Body of pancreas (tissue), 4 donors: Measurements from ENCODE around the gene RAB1B. TPM values are rescaled to one million over a fixed set of nuclear protein-coding genes. Genes with fewer than 3 reads are reported as not detected.
A peak's percentile ranks its signal among the peaks of the same experiment; 100 is the strongest.

Source experiments
- ATAC-seq: fragments of 150-250 bp; one replicate; pipeline ENCODE4 v1.9.1; 2016
- DNase-seq, 4 donors: peaks; one replicate each; pipeline ENCODE4 v3.0.0-alpha.2; 2019
- H3K27ac ChIP-seq, 4 donors: fragments of 200-600 bp; sonication (generic); 1 replicate in 3 of 4; 2 replicates in 1 of 4; pipeline versions ENCODE4 v1.5.1 to v1.6.1; 2016 to 2019; ENCODE audit warnings: mild to moderate bottlenecking in 1 of 4, mixed read lengths in 1 of 4, moderate library complexity in 1 of 4
- H3K27me3 ChIP-seq, 2 donors: fragments of 200-600 bp; sonication (generic); one replicate each; pipeline ENCODE4 v1.6.0; 2016; ENCODE audit warnings: mild to moderate bottlenecking in 1 of 2
- H3K36me3 ChIP-seq, 2 donors: fragments of 200-600 bp; sonication (generic); replicated peaks in 1 of 2; 2 replicates each; pipeline ENCODE4 v1.5.1; 2016; ENCODE audit warnings: low read depth in 2 of 2; ENCODE audit not compliant: insufficient read depth in 1 of 2
- H3K4me1 ChIP-seq: fragments of 200-600 bp; sonication (generic); one replicate; pipeline ENCODE4 v1.6.0; 2016
- H3K4me3 ChIP-seq, 2 donors: fragments of 200-600 bp; sonication (generic); 1 replicate in 1 of 2; 2 replicates in 1 of 2; pipeline ENCODE4 v1.5.1; 2016 to 2019
- H3K9me3 ChIP-seq, 3 donors: fragments of 200-600 bp; sonication (generic); 1 replicate in 2 of 3; 2 replicates in 1 of 3; pipeline ENCODE4 v1.5.1; 2016
- POLR2A ChIP-seq, 3 donors: fragments of 450-650 bp; IDR thresholded peaks; one replicate each; pipeline ENCODE4 v1.6.1; 2016; ENCODE audit warnings: antibody characterized with exemption in 3 of 3, mild to moderate bottlenecking in 2 of 3
- WGBS, 2 donors: methylation state at CpG; one replicate each; pipeline ENCODE4 v1.1.5; 2017; 5-methylcytosine and 5-hydroxymethylcytosine counted together
- intact Hi-C: fragments of 100-400 bp; cut with DNase I; formaldehyde crosslinking; loops from one replicate; pipeline ENCODE4 v1.15.1; 2023
- total RNA-seq, 2 donors: library from RNA; depleted of rRNA; stranded (reverse); fragments of >200 nt; gene quantifications; one replicate each; pipeline ENCODE4 v1.1.0, GENCODE V29; 2016
- TF ChIP-seq, protein P1 (sequence below), 7 experiments: fragments of 450-650 bp in 4 of 7; fragments of 200-600 bp in 3 of 7; sonication (generic) in 3 of 7; IDR thresholded peaks; one replicate each; pipeline ENCODE4 v1.5.1; 2016 to 2019; ENCODE audit warnings: antibody characterized with exemption in 7 of 7

Gene RAB1B
- total RNA-seq, 2 donors from 2014 or later = 67.7 to 74.5 TPM

DNA sequence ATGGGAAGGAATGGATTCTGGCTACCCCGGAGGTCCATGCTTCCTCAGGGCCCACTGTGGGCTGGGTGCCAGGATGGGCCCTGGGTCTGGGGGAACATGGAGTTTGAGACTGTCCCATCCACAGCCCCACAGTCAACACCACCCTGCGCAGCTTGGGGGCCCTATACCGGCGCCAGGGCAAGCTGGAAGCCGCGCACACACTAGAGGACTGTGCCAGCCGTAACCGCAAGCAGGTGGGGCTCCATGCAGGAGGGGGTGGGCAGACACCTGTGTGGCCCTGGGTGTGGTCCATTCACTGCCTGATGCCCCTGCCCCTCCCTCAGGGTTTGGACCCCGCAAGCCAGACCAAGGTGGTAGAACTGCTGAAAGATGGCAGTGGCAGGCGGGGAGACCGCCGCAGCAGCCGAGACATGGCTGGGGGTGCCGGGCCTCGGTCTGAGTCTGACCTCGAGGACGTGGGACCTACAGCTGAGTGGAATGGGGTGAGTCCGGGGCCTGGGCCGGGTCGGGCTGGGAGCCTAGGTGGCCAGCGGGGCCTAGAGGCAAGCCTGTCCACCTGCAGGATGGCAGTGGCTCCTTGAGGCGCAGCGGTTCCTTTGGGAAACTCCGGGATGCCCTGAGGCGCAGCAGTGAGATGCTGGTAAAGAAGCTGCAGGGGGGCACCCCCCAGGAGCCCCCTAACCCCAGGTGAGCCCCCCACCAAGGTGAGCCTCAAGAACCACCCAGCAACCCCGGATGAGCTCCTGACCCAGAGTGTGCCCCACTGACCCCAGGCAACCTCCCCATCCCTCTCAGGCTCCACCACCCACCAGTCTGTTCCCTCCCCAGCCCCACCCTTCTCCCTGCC lies 2.7 kb upstream of the RAB1B start:
- TF ChIP-seq POLR2A (IDR thresholded peaks at IDR 0.05) = no peak
- TF ChIP-seq, protein P1, sequence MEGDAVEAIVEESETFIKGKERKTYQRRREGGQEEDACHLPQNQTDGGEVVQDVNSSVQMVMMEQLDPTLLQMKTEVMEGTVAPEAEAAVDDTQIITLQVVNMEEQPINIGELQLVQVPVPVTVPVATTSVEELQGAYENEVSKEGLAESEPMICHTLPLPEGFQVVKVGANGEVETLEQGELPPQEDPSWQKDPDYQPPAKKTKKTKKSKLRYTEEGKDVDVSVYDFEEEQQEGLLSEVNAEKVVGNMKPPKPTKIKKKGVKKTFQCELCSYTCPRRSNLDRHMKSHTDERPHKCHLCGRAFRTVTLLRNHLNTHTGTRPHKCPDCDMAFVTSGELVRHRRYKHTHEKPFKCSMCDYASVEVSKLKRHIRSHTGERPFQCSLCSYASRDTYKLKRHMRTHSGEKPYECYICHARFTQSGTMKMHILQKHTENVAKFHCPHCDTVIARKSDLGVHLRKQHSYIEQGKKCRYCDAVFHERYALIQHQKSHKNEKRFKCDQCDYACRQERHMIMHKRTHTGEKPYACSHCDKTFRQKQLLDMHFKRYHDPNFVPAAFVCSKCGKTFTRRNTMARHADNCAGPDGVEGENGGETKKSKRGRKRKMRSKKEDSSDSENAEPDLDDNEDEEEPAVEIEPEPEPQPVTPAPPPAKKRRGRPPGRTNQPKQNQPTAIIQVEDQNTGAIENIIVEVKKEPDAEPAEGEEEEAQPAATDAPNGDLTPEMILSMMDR (IDR thresholded peaks at IDR 0.05) = no peak
- intact Hi-C loops = no loop called here
- DNase-seq = no peak
- ATAC-seq = no peak
- WGBS, 2 donors = 92 to 100% methylated on average over 4 to 26 of the region's 26 CpGs
- peaks cover 0 to 7% of the 10 kb centered on the region in 2 donors for H3K36me3 ChIP-seq
- peaks cover 28% of the 10 kb centered on the region for H3K4me1 ChIP-seq
- no peaks in the 10 kb centered on the region for H3K27me3 ChIP-seq
- no peak overlapping the region for H3K27ac ChIP-seq
- no peak overlapping the region for H3K4me3 ChIP-seq
- H3K9me3 ChIP-seq = no peaks in the 10 kb centered on the region

DNA sequence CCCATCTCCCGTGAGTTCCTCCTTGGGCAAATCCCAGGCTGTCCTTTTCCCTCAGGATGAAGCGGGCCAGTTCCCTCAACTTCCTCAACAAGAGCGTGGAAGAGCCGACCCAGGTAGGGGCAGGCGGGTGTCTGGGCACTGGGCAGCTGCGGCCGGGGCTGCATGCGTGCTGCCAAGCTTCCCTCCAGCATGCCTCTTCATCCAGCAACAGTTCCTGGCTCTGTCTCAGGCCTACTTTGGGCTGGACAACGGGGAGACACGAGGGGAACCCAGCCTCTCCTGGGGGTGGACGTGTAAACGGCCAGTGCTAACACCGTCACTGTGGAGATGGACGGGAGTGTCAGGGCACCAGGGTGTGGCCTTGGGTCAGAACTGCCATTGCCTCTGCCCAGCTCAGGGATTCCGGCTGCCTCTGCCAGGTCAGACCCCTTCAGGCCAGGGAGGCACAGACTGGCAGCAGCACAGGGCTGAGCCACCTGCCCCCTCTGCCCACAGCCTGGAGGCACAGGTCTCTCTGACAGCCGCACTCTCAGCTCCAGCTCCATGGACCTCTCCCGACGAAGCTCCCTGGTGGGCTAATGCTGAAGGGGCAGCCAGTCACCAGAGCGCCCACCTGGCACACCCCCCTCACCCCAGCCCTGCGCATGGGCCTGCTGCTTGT lies 1.9 kb upstream of the RAB1B start:
- H3K4me3 ChIP-seq = no peak overlapping the region
- DNase-seq (no peak), ATAC-seq (no peak)
- TF ChIP-seq, protein P1 (IDR thresholded peaks at IDR 0.05) = no peak
- TF ChIP-seq POLR2A (IDR thresholded peaks at IDR 0.05) = no peak
- peaks cover 0 to 7% of the 10 kb centered on the region in 2 donors for H3K36me3 ChIP-seq
- peak overlapping the region in 1 of 4 donors; percentile 89 for H3K27ac ChIP-seq
- H3K4me1 ChIP-seq = peaks cover 28% of the 10 kb centered on the region
- 86 to 87% methylated on average over 15 to 20 of the region's 20 CpGs for WGBS, 2 donors
- no peaks in the 10 kb centered on the region for H3K27me3 ChIP-seq
- no peaks in the 10 kb centered on the region for H3K9me3 ChIP-seq
- intact Hi-C loops = no loop called here

DNA sequence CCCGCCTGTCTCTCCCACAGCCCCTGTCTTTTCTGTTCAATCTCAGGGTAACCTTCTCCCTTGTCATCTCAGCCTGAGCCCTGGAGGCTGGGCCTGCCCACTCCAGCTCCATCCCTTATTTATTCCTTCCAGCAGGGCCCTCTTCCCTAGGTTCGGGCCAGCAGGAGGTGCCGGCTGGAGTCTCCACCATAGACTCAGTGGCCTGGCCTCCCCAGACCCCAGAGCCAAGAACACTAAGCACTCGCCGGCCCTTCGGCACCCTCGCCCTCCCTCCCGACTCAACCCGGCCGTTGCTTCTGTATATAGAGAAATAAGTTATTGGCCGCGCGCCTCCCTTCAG lies 1.4 kb upstream of the RAB1B start:
- H3K36me3 ChIP-seq = peaks cover 0 to 8% of the 10 kb centered on the region in 2 donors
- H3K4me1 ChIP-seq = peaks cover 28% of the 10 kb centered on the region
- no peak for TF ChIP-seq POLR2A (IDR thresholded peaks at IDR 0.05)
- TF ChIP-seq, protein P1 (IDR thresholded peaks at IDR 0.05) = no peak
- no peaks in the 10 kb centered on the region for H3K9me3 ChIP-seq
- 33 to 34% methylated on average over 12 to 13 of the region's 13 CpGs for WGBS, 2 donors
- intact Hi-C loops = no loop called here
- H3K27me3 ChIP-seq = no peaks in the 10 kb centered on the region
- H3K4me3 ChIP-seq = peak overlapping the region in 1 of 2 donors; percentile 20
- no peak for DNase-seq
- ATAC-seq = no peak
- peak overlapping the region; percentile 85 to 93 (median 90) for H3K27ac ChIP-seq

DNA sequence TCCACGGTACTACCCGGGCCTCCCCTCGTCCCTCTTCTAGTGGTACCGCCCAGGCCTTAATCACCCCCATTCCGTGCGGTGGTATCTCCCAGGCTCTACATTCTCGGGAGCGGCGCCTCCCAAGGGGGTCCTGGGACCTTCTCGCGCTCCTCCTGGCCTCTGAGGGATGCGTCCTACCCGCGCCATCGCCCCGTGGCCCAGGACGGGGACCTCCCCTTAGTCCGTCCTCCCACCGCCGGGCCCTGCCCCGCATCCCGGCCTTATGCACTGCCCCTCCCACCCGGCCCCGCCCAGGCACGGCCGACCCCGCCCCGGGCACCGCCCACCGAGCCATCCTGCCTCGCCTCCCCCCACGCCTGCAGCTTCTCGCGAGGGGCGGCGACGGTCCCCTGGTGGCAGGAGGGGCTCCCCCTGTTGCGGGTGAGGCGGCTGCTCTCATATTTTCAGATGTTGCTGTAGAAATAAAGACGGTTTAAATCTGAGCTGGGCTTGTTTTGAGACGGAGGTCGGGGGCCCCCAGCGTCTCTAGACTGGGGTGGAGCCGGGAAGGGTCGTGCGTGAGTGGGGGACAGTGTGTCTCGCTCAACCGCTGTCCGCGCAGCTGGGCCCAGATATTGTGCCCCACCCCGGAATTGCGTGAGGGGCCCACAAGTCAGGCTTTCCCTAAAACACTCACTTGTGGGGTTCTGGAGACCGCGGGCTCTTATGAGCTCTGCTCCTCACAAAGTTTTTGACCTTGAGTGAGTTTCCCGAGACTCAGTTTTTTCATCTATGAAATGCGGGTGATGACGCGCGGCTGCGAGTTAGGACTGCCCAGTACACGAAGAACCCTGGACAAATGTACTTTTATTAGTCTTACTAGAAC lies 828 bp upstream of the RAB1B start:
- H3K36me3 ChIP-seq = peaks cover under 1 to 13% of the 10 kb centered on the region in 2 donors
- no peaks in the 10 kb centered on the region for H3K27me3 ChIP-seq
- TF ChIP-seq POLR2A (IDR thresholded peaks at IDR 0.05) = peak; percentile 18 to 67 (median 42)
- TF ChIP-seq, protein P1 (IDR thresholded peaks at IDR 0.05) = peak in 3 of 7 experiments; percentile 5 to 22 (median 22)
- H3K4me3 ChIP-seq = peak overlapping the region; percentile 9 to 20
- ATAC-seq (peak; percentile 75), DNase-seq (peak; percentile 80 to 86 (median 84))
- intact Hi-C loops = no loop called here
- H3K9me3 ChIP-seq = no peaks in the 10 kb centered on the region
- 2 to 4% methylated on average over 27 to 61 of the region's 61 CpGs for WGBS, 2 donors
- peaks cover 28% of the 10 kb centered on the region for H3K4me1 ChIP-seq
- peak overlapping the region; percentile 85 to 93 (median 90) for H3K27ac ChIP-seq
